Stimulated activated CD8-positive, alpha-beta memory T cell treated with anti-CD3 and anti-CD28 coated beads, Interleukin-15, amount 100 ng/mL, for 1 hour (primary cell): ENCODE measurements around the gene LRP3.

Experiments used
- DNase-seq: peaks from one replicate; pipeline ENCODE4 v3.0.0-alpha.2; 2020; ENCODE audit warnings: low read depth

LRP3 gene

DNA sequence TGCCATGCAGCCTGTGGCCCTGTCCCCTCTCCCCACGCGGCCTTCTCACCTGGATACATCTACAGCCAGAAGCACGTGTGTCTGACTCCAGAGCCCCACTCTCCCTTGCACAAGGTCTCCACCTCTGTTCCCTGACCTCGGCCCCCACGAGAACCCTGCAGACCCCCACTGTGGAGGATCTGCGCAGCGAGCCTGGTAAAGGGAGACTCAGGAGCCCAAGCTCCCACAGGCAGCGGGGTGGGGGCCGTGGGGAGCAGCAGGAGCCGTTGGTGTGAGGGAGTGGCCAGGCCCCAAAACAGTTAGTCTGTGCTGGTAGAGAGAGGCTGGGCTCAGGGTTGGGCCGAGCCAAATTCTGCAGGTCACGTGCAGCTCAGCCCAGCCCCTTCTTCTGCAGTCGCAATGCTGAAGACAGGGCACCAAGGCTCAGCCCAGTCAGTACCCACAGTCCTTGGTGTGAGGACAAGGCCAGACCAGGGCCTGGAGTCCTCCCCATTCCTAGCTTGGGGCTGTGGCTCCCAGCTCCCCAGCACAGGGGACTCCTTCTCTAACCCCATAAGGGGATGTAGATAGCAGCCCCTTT lies 60.2 kb downstream of the LRP3 start:
- no peak for DNase-seq

DNA sequence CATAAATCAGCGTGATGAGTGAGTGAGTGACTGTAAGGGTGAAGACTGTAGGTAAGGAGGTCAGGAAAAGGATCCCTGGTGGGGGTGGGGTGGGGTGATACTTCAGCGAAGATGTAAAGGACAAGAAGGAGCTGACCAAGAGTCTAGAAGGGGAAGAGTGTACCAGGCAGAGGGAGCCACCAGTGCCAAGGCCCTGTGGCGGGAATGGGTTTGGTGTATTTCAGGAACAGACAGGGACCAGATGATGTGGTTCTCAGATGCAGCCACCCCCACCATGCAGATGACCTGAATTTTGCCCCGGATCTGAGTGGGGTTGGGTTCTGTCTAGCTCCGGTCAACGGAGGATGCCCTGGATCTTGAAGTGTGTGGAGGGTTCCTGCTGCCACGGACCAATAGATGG lies 61.7 kb downstream of the LRP3 start:
- no peak for DNase-seq

DNA sequence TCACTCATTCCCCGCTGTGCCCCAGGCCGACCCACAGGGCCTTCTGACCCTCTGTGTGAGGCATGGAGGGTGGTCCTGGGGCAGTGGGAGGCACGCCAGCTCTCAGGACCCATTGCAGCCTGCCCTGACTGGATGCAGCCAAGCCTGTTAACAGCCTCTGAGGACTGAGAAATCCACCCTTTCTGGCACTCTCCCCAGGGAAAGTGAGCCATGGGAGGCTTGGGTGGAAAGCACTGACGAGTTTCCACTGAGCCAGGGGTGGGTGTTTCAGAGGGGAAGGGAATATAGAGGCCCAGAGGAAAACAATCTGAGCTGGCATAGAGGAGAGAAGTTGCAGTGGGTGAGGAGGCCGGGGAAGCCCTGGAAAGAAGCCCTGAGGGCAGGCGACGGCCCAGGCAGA lies 62.1 kb downstream of the LRP3 start:
- DNase-seq = no peak

DNA sequence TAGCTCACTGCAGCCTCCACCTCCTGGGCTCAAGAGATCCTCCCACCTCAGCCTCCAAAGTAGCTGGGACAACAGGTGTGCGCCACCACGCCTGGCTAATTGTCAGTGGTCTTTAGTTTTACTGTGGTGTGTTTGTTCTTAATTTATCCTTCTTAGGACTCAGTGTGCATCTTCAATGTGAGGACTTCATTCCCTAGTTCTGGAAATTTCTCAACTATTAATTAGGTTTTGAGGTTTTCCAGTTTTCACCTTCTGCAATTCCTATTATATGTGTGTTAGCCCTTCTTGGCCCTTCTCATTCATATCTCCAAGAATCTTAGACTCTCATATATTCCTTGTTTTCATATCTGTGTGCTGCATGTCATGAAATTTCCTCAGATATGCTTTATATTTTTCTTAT lies 63.7 kb downstream of the LRP3 start:
- DNase-seq = no peak
